Loucy (cell line): ENCODE measurements around the gene PI4KA.
"Not testable (repeated sequence)": the region's sequence is repeated elsewhere in the genome, so short reads cannot be mapped to it uniquely, and the experiment has no call there.

ENCODE experiments used
- H2AFZ ChIP-seq: fragments of 200-600 bp; sonication (generic); 2 replicates; pipeline ENCODE4 v1.6.0; 2016; ENCODE audit warnings: antibody characterized with exemption, mild to moderate bottlenecking, low read length, moderate library complexity
- H3F3A ChIP-seq: fragments of 200-600 bp; 2 replicates; pipeline ENCODE4 v1.6.0; 2016; ENCODE audit warnings: antibody characterized with exemption, low read depth, mild to moderate bottlenecking
- H3K27me3 ChIP-seq: fragments of 200-600 bp; sonication (generic); 2 replicates; pipeline ENCODE4 v1.6.1; 2014; ENCODE audit warnings: low read length, mild to moderate bottlenecking; ENCODE audit not compliant: insufficient read depth, poor library complexity, severe bottlenecking
- H3K36me3 ChIP-seq: fragments of 200-600 bp; sonication (generic); 2 replicates; pipeline ENCODE4 v1.6.1; 2016; ENCODE audit warnings: low read length; ENCODE audit not compliant: insufficient read depth
- H3K4me1 ChIP-seq: fragments of 200-600 bp; sonication (generic); 2 replicates; pipeline ENCODE4 v1.5.1; 2014; ENCODE audit warnings: low read length, mild to moderate bottlenecking; ENCODE audit not compliant: insufficient read depth, poor library complexity, severe bottlenecking
- H3K4me2 ChIP-seq: fragments of 200-600 bp; sonication (generic); 2 replicates; pipeline ENCODE4 v1.6.0; 2014; ENCODE audit warnings: antibody characterized with exemption, low read length, low read depth, mild to moderate bottlenecking; ENCODE audit not compliant: poor library complexity, severe bottlenecking
- H3K4me3 ChIP-seq: fragments of 200-600 bp; sonication (generic); 2 replicates; pipeline ENCODE4 v1.5.1; 2014; ENCODE audit warnings: low read length, mild to moderate bottlenecking, mixed read lengths; ENCODE audit not compliant: poor library complexity, severe bottlenecking
- H3K79me2 ChIP-seq: fragments of 200-600 bp; sonication (generic); 2 replicates; pipeline ENCODE4 v1.6.1; 2014; ENCODE audit warnings: low read length; ENCODE audit not compliant: insufficient read depth
- H3K9ac ChIP-seq: fragments of 200-600 bp; sonication (generic); 2 replicates; pipeline ENCODE4 v1.6.0; 2014; ENCODE audit warnings: mild to moderate bottlenecking, low read depth, low read length, moderate library complexity; ENCODE audit not compliant: poor library complexity, severe bottlenecking
- H3K9me2 ChIP-seq: fragments of 200-600 bp; sonication (generic); replicated peaks from 2 replicates; pipeline ENCODE4 v1.6.1; 2016; ENCODE audit warnings: low read depth, low read length, mixed read lengths
- H3K9me3 ChIP-seq: fragments of 200-600 bp; sonication (generic); 2 replicates; pipeline ENCODE4 v1.6.1; 2014; ENCODE audit warnings: mild to moderate bottlenecking, antibody characterized with exemption, low read length, low read depth; ENCODE audit not compliant: insufficient read depth
- H4K20me1 ChIP-seq: fragments of 200-600 bp; sonication (generic); 2 replicates; pipeline ENCODE4 v1.6.0; 2014; ENCODE audit warnings: antibody characterized with exemption, low read length, mild to moderate bottlenecking; ENCODE audit not compliant: insufficient read depth, poor library complexity, severe bottlenecking
- EZH2phosphoT487 ChIP-seq: fragments of 200-600 bp; IDR thresholded peaks from 2 replicates; pipeline ENCODE4 v1.6.1; 2018; ENCODE audit warnings: antibody characterized with exemption, mild to moderate bottlenecking, moderate library complexity, borderline replicate concordance
- TF ChIP-seq, protein P1 (sequence below): fragments of 200-600 bp; sonication (generic); conservative IDR thresholded peaks from 2 replicates; pipeline ENCODE4 v1.5.1; 2014; ENCODE audit warnings: mild to moderate bottlenecking, antibody characterized with exemption, low read length

Gene PI4KA

DNA sequence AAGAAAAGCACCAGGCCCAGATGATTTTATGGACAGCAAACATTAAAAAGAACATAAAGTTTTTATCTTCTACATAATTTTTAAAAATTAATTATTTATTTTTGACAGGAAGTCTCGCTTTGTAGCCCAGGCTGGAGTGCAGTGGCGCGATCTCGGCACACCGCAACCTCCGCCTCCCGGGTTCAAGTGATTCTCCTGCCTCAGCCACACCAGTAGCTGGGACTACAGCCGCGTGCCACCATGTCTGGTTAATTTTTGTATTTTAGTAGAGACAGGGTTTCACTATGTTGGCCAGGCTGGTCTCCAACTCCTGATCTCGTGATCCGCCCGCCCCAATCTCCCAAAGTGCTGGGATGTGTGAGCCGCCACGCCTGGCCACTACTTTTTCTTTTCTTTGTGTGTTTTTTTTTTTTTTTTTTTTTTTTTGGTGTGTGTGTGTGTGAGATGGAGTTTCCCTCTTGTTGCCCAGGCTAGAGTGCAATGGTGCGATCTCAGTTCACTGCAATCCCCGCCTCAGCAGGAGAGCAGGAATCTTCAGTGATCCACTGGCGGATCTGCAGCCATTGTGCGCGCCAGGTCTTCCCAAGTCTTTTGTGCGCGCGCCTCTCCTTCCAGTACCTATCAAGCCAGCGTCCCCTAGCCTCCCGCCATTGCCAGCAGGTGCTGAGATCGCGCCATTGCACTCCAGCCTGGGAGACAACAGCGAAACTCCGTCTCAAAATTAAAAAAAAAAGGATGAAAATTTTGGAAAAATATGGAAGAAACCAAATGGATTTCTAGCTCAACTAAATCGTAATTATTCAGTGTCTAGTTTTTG is 171.0 kb downstream of the PI4KA start:
- H3F3A ChIP-seq, H3K36me3 ChIP-seq, H3K9me3 ChIP-seq, H3K79me2 ChIP-seq, H4K20me1 ChIP-seq, H3K9me2 ChIP-seq, H3K4me1 ChIP-seq, H3K9ac ChIP-seq, H3K27me3 ChIP-seq, H3K4me3 ChIP-seq, H3K4me2 ChIP-seq, H2AFZ ChIP-seq: not testable (repeated sequence)

DNA sequence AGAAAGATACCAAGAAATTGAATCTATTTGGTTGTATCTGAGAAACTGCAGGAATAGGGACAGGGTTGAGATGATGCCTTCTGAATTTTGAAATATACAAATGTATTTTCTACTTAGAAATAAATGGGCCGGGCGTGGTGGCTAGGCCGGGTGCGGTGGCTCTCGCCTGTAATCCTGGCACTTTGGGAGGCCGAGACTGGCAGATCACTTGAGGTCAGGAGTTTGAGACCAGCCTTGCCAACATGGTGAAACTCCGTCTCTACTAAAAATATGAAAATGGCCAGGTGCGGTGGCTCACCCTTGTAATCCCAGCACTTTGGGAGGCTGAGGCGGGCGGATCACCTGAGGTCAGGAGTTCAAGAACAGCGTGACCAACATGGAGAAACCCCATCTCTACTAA is 172.8 kb downstream of the PI4KA start:
- not testable (repeated sequence) for H3K27me3 ChIP-seq, H3K4me2 ChIP-seq, H3K9me2 ChIP-seq, H3K36me3 ChIP-seq, H3K4me3 ChIP-seq, H3K79me2 ChIP-seq, H3K9me3 ChIP-seq, H3K9ac ChIP-seq, H3K4me1 ChIP-seq, H4K20me1 ChIP-seq, H3F3A ChIP-seq, H2AFZ ChIP-seq

DNA sequence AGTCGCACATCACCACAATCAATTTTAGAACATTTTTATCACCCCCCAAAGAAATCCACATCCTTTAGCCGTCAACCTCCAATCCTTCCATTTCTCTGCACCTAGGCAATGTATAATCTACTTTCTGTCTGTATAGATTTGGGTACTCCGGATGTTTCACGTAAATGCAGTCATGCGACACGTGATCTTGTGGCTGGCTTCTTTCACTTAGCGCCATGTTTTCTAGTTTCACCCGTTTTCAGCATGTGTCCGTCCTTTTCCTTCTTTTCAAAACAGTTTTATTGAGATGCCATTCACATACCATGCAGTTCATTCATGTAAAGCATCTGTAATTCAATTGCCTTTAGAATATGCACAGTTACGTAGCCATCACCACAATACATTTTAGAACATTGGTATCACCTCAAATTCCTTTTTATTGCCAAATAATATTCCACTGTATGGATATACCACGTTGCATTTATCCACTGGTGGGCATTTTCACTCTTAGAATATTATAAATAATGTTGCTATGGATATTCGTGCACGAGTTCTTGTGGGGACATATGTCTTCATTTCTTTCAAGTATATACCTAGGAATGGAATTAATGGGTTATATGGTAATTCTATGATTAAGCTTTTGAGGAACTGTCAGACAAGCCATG is 179.7 kb downstream of the PI4KA start:
- H3K36me3 ChIP-seq, H3K9me3 ChIP-seq, H3K9me2 ChIP-seq, H4K20me1 ChIP-seq, H3K4me2 ChIP-seq, H3K9ac ChIP-seq, H3K4me3 ChIP-seq, H2AFZ ChIP-seq, H3F3A ChIP-seq, H3K27me3 ChIP-seq, H3K4me1 ChIP-seq, H3K79me2 ChIP-seq: not testable (repeated sequence)

DNA sequence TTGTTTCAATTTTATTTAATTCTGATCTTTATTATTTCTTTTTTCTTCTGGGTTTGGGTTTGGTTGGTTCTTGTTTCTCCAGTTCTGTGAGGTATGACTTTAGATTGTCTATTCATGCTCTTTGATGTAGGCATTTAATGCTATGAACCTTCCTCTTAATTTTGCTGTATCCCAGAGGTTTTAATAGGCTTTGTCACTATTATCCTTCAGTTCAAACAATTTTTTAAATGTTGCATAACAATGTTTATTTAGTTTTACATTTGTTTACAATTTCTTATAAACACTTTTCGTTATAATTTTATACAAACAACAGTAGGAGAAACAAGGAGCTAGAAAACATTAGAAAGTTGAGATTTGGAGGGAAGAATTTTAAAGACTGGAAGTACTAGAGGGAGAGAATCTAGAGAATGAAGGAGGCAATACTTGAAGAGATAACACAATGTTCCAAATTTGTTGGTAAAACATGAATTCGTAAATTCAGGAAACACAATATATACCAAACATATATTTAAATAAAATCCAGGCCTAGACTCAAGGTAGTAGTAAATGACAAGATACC is 180.8 kb downstream of the PI4KA start:
- Histone ChIP-seq H3K36me3 (no peaks in the 10 kb centered on the region), H3K4me2 (no peak overlapping the region), H3K79me2 (no peaks in the 10 kb centered on the region), H3K4me1 (no peaks in the 10 kb centered on the region), H3K9me2 (no peaks in the 10 kb centered on the region), H3K4me3 (no peak overlapping the region), H3K27me3 (peaks cover 5% of the 10 kb centered on the region), H4K20me1 (no peaks in the 10 kb centered on the region), H3K9ac (no peak overlapping the region), H2AFZ (no peak overlapping the region), H3K9me3 (no peaks in the 10 kb centered on the region), H3F3A (no peaks in the 10 kb centered on the region)
- TF ChIP-seq, protein P1, sequence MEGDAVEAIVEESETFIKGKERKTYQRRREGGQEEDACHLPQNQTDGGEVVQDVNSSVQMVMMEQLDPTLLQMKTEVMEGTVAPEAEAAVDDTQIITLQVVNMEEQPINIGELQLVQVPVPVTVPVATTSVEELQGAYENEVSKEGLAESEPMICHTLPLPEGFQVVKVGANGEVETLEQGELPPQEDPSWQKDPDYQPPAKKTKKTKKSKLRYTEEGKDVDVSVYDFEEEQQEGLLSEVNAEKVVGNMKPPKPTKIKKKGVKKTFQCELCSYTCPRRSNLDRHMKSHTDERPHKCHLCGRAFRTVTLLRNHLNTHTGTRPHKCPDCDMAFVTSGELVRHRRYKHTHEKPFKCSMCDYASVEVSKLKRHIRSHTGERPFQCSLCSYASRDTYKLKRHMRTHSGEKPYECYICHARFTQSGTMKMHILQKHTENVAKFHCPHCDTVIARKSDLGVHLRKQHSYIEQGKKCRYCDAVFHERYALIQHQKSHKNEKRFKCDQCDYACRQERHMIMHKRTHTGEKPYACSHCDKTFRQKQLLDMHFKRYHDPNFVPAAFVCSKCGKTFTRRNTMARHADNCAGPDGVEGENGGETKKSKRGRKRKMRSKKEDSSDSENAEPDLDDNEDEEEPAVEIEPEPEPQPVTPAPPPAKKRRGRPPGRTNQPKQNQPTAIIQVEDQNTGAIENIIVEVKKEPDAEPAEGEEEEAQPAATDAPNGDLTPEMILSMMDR = no peak
- no peak for TF ChIP-seq EZH2phosphoT487

DNA sequence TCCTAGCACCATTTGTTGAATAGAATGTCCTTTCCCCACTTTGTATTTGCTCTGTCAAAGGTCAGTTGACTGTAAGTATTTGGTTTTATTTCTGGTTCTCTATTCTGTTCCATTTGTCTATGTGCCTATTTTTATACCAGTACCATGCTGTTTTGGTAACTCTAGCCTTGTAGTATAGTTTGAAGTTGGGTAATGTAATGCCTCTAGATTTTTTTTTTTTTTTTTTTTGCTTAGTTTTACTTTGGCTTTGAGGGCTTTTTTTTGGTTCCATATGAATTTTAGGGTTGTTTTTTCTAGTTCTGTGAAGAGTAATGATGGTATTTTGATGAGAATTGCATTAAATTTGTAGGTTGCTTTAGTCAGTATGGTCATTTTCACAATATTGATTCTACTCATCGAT is 183.0 kb downstream of the PI4KA start:
- not testable (repeated sequence) for H3K9ac ChIP-seq, H3K36me3 ChIP-seq, H3F3A ChIP-seq, H3K4me2 ChIP-seq, H4K20me1 ChIP-seq, H3K4me3 ChIP-seq, H3K9me2 ChIP-seq, H3K9me3 ChIP-seq, H3K79me2 ChIP-seq, H3K4me1 ChIP-seq, H3K27me3 ChIP-seq, H2AFZ ChIP-seq
